Peyer's patch (tissue), 4 donors: ENCODE results near the gene DDX4. TPM values are rescaled to one million over a fixed set of nuclear protein-coding genes. Genes with fewer than 3 reads are reported as not detected.

Source experiments
- DNase-seq, 3 donors: peaks; one replicate each; pipeline ENCODE4 v3.0.0-alpha.2; 2017 to 2019
- H3K27ac ChIP-seq, 4 donors: fragments of 200-600 bp; sonication (generic); one replicate each; pipeline ENCODE4 v1.5.1; 2016 to 2019
- H3K27me3 ChIP-seq, 2 donors: fragments of 200-600 bp; sonication (generic); one replicate each; pipeline ENCODE4 v1.5.1; 2019
- H3K36me3 ChIP-seq, 3 donors: fragments of 200-600 bp; sonication (generic); one replicate each; pipeline ENCODE4 v1.5.1; 2016 to 2019
- H3K4me1 ChIP-seq, 4 donors: fragments of 200-600 bp; sonication (generic); one replicate each; pipeline ENCODE4 v1.5.1; 2016 to 2019
- H3K4me3 ChIP-seq, 4 donors: fragments of 200-600 bp; sonication (generic); 1 replicate in 3 of 4; 2 replicates in 1 of 4; pipeline ENCODE4 v1.5.1; 2016 to 2019; ENCODE audit warnings: mild to moderate bottlenecking in 1 of 4
- H3K9me3 ChIP-seq, 4 donors: fragments of 200-600 bp; sonication (generic); one replicate each; pipeline ENCODE4 v1.5.1; 2016 to 2019; ENCODE audit warnings: mild to moderate bottlenecking in 1 of 4
- POLR2A ChIP-seq, 2 donors: fragments of 450-650 bp; IDR thresholded peaks; one replicate each; pipeline ENCODE4 v1.5.1; 2017; ENCODE audit warnings: antibody characterized with exemption in 2 of 2, mild to moderate bottlenecking in 2 of 2, moderate library complexity in 2 of 2
- small RNA-seq, 2 donors: library from RNA; depleted of rRNA; stranded (forward); fragments of <200 nt; gene quantifications; one replicate each; pipeline ENCODE3, GENCODE V24; 2016
- total RNA-seq, 4 donors: library from RNA; depleted of rRNA; stranded (reverse); fragments of >200 nt; gene quantifications; one replicate each; pipeline ENCODE4 v1.1.0, GENCODE V29; 2016
- TF ChIP-seq, protein P1 (sequence below), 6 experiments: fragments of 450-650 bp in 4 of 6; fragments of 200-600 bp in 2 of 6; sonication (generic) in 1 of 6; IDR thresholded peaks; one replicate each; pipeline ENCODE4 v1.5.1; 2017 to 2019; ENCODE audit warnings: antibody characterized with exemption in 6 of 6, mild to moderate bottlenecking in 3 of 6, moderate library complexity in 1 of 6

The DDX4 gene
- total RNA-seq, 4 donors from 2014 or later, result not detected

- no peak for DNase-seq
- Histone ChIP-seq H3K27ac (no peak overlapping the region), H3K27me3 (no peaks in the 10 kb centered on the region), H3K36me3 (no peaks in the 10 kb centered on the region), H3K4me1 (no peaks in the 10 kb centered on the region), H3K9me3 (no peaks in the 10 kb centered on the region), H3K4me3 (no peak overlapping the region)
- TF ChIP-seq, protein P1, sequence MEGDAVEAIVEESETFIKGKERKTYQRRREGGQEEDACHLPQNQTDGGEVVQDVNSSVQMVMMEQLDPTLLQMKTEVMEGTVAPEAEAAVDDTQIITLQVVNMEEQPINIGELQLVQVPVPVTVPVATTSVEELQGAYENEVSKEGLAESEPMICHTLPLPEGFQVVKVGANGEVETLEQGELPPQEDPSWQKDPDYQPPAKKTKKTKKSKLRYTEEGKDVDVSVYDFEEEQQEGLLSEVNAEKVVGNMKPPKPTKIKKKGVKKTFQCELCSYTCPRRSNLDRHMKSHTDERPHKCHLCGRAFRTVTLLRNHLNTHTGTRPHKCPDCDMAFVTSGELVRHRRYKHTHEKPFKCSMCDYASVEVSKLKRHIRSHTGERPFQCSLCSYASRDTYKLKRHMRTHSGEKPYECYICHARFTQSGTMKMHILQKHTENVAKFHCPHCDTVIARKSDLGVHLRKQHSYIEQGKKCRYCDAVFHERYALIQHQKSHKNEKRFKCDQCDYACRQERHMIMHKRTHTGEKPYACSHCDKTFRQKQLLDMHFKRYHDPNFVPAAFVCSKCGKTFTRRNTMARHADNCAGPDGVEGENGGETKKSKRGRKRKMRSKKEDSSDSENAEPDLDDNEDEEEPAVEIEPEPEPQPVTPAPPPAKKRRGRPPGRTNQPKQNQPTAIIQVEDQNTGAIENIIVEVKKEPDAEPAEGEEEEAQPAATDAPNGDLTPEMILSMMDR (IDR thresholded peaks at IDR 0.05), result no peak
- no peak for TF ChIP-seq POLR2A (IDR thresholded peaks at IDR 0.05)
Measured at GRCh38 chr5:55864606-55865541, 127.0 kb downstream of the DDX4 start.

DNA sequence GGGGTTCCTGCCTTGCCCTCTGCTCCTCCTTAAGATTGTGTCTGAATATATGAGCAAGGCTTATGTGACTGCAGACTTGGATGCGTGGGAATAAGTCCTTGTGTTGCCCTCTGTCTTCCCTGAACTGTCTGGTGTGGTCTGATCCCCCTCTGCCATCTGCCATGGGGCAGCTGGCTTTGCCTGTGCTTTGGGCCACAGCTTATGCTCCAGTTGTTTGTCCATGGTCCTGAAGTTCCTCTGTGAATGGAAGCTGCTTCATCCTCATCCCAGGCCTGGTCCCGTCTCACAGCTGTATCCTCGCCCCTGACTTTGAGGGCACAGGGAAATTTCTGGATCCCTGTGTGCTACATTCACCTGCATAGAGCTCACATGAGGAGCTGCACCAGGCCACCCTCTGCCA, 128.0 kb downstream of the DDX4 start:
- Histone ChIP-seq H3K4me3 (no peak overlapping the region), H3K27ac (no peak overlapping the region), H3K36me3 (no peaks in the 10 kb centered on the region), H3K9me3 (no peaks in the 10 kb centered on the region), H3K27me3 (no peaks in the 10 kb centered on the region), H3K4me1 (no peaks in the 10 kb centered on the region)
- TF ChIP-seq, protein P1 (IDR thresholded peaks at IDR 0.05), result no peak
- TF ChIP-seq POLR2A (IDR thresholded peaks at IDR 0.05), result no peak
- DNase-seq, result no peak

DNA sequence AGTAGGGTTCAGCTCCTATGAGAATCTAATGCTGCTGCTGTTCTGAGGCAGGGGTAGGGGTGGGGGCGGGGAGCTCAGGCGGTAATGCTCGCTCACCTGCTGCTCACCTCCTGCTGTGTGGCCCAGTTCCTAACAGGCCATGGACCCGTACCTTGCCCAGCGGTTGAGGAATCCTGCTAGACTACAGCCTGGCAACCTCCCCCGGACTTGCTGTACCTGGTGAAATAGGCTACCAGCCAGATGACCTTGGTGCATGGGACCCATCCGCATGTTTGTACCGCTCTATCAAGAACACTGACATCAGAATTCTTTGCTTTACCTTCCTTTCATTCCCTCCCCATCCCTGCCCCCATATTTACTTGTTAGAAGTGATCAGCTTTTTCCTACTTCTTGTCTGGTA, 128.6 kb downstream of the DDX4 start:
- TF ChIP-seq POLR2A (IDR thresholded peaks at IDR 0.05), result no peak
- TF ChIP-seq, protein P1 (IDR thresholded peaks at IDR 0.05), result no peak
- DNase-seq, result no peak

More for the DNA sequence above, 128.6 kb downstream of the DDX4 start:
- Histone ChIP-seq H3K4me1 (no peaks in the 10 kb centered on the region), H3K36me3 (no peaks in the 10 kb centered on the region), H3K9me3 (no peaks in the 10 kb centered on the region), H3K27ac (no peak overlapping the region), H3K4me3 (no peak overlapping the region), H3K27me3 (no peaks in the 10 kb centered on the region)

Small RNA genes lying within 50 kb of the gene (small RNA-seq; reads per million reads assigned to genes)
- gene AC016632.1 (0 reads per million in 2 donors), gene RNA5SP183 (0 reads per million in 2 donors)

Other genes starting within 250 kb of the DDX4 start
- 100 to 1,000 TPM in 2 of 4 donors, 10 to 100 TPM in 2; 60.2 to 190 (median 115) TPM for gene PLPP1, start 203.1 kb upstream of the DDX4 start, total RNA-seq
- 10 to 100 TPM; 26.3 to 53.6 (median 32.0) TPM for gene SLC38A9, start 25.7 kb upstream of the DDX4 start, total RNA-seq
- not detected for gene IL31RA, start 113.3 kb downstream of the DDX4 start, total RNA-seq